Bone marrow (tissue), 2 donors: ENCODE results near the gene TMC7.

Experiments used
- DNase-seq, 2 donors: peaks; one replicate each; lab custom pipeline; 2025; lab: John Stamatoyannopoulos, UW

TMC7 gene

DNA sequence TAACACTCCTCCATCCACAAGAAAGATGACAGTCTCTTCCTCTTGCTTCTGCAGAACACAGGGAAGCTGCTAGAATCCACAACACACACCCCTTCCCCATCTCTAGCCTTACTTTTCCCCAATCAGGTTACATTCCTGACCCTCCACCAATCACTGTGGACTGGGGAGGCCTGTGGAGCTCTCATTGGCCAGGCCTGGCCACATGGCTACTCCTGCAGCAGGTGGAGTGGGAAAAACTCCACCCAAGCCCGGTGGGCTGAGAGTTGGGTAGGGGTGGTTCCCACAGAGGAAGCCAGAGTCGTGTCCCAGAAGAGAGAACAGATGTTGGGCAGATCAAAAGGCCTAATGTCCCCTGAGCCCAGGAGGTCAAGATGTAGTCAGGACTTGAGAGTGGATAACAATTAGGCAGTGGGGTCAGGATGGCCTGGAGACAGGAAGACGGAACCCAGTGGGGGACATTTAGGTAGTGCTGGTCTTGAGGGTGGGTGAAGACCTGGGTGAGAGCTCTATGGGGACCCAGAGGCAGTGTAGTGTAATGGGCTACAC is 105.7 kb downstream of the TMC7 start:
- no peak for DNase-seq

DNA sequence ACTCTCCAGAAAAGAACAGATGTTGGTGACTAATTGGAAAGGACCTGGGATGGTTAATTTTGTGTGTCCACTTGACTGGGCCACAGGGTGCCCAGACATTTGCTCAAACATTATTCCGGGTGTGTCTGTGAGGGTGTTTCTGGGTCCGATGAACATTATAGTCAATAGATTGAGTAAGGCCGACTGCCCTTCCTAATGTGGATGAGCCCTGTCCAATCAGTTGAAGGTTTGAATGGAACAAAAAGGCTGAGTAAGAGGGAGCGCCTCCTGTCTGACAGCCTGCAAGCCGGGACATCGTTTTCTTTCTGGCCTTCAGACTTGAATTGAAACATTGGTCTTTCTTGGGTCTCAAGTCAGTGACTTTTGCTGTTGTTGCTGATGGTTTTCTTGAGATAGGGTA is 107.2 kb downstream of the TMC7 start:
- no peak for DNase-seq

DNA sequence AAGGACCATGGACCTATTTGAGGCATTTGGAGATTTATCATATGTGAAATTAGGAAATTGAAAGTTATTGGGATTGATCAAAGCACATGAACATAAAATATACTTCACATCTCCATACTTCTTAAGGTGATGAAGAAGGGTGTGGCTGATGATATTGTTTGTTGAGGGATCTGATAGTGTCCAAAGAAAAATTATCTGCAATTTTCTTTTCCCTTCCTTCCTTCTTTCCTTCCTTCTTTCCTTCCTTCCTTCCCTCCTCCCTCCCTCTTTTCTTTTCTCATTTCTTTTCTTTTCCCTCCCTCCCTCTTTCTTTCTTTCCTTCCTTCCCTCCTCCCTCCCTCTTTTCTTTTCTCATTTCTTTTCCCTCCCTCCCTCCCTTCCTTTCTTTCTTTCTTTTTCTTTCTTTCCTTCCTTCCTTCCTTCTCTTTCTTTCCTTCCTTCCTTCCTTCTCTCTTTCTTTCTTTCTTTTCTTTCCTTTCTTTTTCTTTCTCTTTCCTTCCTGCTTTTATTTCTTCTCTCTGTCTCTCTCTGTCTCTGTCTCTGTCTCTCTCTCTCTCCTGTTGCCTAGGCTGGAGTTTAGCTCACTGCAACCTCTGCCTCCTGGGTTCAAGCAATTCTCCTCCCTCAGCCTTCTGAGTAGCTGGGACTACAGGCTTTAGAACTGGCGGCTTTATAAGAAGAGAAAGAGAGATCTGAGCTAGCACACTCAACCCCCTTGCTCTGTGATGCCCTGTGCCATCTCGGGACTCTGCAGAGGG is 109.1 kb downstream of the TMC7 start:
- DNase-seq: no peak

DNA sequence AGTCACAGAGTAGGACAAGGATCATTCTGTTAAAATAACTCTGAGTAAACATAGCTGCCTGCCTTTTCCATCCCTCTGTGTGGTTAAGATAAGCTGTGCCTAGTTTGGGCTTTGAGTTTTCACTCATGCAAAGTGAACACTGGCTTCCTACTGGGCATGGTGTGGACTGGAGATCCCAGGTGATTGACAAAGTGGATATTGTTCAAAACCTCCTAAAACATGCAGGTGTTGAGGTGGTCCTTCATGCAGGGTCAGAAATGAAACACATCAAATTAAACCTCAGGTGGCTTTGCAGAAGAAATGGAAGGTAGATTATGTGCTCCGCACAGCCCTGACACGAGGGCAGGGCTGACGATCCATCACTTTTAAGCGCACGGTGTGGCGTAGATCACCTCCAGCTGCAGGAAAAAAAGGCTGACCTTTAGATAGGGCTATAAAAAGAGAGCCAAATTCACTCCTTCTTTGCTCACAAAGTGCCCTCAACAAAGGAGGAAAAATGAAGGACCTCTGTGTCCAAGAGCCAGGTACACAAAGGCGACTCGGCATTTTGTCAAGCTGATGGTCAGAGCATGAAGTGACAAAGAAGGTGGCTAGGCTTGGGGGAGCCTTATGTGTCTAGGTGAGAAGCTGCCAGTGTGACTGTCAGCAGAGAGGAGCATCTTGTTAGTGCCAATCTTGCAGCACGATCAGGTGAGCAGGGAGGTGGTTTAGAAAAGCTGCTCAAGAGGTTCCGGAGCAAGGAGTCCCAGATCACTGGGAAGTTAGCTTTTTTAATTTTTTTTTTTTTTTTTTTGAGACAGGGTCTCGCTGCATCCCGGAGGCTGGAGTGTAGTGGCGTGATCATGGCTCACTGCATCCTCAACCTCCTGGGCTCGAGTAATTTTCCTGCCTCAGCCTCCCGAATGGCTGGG is 110.2 kb downstream of the TMC7 start:
- DNase-seq: no peak

DNA sequence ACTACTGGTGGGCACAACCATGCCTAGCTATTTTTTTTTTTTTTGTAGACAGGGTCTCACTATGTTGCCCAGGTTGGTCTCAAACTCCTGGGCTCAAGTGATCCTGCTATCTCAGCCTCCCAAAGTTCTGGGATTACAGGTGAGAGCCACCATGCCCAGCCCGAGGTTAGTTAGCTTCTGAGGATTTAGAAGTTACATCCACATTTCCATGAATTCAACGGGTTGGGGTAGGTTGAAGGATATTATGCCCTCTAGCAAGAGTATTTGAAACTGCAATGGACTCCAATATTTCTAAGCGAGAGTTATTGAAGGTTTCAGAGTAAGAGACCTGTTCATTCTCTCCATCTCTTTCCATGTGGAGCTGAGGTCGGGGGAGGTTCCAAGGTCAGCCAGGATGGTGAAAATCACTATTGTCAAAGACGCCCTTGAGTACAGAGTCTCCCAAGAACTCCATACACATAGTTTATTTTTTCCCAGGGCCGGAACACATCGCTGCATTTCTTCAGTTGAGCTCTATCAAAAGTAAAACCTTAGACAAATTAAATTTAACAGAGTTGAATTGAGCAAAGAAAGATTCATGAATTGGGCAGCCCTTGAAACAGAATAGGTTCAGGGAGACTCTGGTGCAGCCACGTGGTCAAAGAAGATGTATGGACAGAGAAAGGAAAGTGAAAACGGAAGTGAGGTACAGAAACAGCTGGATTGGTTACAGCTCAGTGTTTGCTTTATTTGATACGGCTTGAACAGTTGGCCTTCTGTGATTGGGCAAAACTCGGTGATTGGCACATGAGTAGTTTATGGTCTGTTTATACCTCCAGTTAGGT is 111.0 kb downstream of the TMC7 start:
- no peak for DNase-seq

DNA sequence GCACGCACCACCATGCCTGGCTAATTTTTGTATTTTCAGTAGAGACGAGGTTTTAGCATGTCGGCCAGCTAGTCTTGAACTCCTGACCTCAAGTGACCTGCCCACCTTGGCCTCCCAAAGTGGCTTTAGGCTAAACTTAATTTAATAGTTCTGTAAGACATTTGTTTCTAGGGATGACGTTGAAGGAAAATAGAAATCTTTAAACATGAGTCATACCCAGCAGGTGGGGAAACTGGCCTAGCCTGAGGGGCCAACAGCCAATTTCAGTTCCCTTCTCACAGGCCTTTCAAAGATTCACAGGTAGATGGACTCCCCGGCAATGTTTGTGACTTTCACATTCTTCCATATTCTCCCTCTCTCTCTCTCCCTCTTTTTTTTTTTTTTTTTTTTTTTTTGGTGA is 111.9 kb downstream of the TMC7 start:
- DNase-seq: no peak

DNA sequence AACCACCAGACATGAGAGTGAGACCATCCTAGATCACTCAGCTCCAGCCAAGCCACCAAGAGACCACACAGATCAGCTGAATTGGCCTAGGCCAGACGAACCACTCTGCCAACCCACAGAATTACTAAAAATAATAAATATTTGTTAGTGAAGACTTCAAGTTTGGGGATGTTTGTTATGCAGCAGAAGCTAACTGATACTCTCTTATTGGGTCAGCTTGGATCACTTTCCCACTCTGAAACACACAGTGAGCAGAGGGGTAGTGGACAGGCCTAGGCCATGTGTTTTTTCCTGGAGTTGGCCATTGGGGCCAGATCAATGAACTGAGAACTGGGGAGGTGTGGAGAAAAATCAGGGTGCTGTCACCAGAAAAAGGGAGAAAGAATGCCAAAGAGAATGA is 114.4 kb downstream of the TMC7 start:
- DNase-seq: no peak

DNA sequence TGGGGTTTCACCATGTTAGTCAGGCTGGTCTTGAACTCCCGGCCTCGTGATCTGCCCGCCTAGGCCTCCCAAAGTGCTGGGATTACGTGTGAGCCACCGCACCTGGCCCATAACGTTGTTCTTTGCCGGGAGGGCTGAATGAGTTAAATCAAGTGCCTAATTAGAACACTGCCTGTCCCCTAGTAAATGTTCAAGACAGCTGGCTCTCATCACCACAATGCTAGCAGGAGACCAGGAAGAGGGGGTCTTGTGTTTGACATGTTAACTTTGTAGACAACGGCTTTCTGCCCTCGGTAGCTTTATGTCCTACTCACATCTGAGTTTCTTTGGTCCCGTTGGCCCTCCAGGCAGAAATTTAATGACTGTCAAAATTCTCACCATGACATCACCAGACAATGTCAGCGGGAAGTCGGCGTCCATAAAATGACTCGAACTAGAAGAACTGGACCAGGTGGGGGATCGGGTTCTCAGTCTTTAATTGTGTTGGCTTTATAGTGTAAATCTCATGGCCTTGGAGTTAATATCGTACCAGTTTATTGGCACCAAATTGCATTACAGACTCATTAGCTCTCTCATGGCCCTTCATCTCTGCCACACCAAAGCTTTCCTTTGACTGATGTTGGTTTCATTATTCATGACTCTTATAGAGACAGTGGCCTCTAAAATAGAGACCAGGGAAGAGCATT is 118.6 kb downstream of the TMC7 start:
- no peak for DNase-seq

DNA sequence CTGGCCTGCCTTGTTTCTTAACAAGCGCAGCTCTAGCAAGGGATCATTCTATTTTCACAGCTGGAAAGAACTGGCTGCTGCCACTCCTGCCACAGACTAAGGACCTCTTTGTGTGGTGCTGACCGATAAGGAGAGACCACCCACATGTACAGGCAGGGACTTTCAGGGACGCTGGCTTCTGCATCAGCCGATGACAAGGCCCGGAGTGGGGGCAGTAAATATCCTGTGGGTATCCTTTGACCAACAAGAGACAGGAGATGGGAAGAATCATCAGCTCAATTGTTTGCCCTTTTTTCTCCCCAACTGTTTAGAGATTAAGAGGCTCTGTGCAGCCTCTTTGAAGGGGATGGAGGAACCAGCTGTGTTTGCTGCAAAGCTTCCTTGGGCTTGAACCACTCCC is 120.9 kb downstream of the TMC7 start:
- no peak for DNase-seq

DNA sequence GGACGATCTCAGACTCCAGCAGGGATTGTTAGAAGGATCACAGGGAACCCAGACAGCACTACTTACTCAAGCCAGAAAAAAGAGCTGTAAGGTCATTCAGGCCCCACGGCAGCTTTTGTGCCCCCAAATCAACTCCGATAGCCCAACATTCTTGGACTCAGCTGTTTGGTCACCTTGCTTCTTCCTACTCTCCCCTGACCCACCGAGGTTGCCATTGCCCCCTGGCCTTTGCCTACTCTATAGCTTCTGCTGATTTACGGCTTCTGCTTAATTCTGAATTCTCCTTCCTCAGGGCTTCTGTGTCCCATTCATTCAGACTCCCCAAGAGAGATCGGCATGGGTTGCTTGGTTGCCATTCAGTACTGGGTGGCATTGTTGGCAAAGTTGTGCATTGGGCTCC is 121.4 kb downstream of the TMC7 start:
- DNase-seq: no peak

DNA sequence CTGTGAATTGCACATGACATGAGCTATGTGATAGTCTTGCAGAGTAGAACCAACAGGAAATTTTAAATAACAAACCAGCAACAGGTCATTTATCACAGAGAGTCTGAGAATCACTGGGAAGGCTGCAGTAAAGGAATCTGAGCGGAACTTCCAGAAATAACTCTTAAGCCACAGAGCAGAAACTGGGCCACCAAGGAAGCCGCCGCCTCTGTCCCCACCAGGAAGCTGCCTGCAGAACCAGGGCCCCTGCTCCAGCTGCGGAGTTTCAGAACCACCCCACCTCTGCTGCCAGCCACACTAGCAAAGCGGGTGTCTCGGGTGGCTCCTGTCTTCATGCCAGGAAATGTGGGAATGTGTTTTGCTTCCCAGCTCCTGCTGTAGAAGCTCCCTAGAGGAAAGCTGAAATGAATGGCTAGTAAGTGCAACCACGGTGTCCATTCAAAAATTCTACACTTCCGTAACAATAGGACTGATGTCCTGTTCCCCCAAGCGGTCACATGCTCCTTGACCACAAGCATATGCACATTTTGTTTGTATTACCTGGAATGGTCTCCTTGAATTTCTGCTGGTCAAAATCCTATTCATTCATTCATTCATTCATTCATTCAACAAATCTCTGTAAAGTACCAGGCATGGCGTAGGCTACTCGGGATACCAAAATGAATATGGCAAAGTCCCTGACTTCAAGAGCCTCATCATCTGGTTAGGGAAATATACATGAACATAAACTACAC is 122.3 kb downstream of the TMC7 start:
- no peak for DNase-seq

DNA sequence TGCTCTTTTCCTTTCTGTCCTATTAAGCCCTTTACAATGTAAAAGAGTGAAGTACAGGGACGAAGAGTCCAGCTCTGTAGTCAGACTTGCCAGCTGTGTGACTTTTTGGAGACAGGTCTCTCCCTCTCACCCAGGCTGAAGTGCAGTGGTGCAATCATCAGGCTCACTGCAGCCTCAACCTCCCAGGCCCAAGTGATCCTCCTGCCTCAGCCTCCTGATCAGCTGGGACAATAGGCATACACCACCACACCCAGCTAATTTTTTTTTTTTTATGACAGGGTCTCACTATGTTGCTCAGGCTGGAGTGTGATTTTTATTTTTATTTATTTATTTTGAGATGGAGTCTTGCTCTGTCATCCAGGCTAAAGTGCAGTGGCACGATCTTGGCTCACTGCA is 122.9 kb downstream of the TMC7 start:
- no peak for DNase-seq

DNA sequence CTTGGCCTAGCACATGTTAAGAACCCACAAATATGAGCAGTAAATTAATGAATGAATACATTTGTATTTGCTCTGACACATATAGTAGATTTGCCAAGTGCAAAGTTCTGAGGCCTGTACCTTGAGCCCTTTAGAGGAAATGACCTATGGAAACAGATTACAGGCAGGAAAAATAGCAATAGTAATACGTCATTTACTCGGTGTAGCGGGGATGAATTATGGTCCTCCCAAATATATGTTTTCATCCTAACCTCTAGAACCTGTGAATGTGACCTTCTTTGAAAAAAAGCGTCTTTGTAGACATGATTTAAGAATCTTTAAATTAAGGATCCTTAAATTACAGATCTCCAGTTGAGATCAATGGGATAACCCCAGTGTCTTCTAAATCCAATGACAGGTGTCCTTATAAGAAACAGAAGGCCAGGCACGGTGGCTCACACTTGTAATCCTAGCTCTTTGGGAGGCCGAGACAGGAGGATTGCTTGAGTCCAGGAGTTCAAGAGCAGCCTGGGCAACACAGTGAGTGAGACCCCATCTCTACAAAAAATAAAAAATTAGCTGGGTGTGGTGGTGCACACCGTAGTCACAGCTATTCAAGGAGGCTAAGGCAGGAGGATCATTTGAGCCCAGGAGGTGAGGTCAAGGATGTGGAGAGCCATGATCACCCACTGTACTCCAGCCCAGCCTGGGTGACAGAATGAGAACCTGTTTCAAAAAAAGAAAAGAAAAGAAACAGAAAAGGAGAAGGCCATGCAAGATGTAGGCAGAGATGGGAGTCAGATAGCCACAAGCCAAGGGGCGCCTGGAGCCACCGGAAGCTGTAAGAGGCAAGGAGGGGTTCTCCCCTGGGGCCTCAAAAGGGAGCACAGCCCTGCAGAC is 124.9 kb downstream of the TMC7 start:
- no peak for DNase-seq

DNA sequence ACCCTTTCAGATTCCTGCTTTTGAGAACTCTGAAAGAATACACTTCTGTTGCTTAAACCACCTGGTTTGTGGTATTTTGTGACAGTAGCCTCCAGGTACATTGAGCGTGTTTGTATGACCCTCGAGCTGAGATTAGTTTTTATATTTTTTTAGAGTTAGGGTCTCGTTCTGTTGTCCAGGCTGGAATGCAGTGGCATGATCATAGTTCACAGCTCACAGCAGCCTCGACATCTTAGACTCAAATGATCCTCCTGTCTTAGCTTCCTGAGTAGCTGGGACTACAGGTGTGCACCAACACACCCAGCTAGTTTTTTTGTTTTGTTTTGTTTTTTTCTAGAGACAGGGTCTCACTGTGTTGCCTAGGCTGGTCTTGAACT is 125.5 kb downstream of the TMC7 start:
- DNase-seq: no peak

DNA sequence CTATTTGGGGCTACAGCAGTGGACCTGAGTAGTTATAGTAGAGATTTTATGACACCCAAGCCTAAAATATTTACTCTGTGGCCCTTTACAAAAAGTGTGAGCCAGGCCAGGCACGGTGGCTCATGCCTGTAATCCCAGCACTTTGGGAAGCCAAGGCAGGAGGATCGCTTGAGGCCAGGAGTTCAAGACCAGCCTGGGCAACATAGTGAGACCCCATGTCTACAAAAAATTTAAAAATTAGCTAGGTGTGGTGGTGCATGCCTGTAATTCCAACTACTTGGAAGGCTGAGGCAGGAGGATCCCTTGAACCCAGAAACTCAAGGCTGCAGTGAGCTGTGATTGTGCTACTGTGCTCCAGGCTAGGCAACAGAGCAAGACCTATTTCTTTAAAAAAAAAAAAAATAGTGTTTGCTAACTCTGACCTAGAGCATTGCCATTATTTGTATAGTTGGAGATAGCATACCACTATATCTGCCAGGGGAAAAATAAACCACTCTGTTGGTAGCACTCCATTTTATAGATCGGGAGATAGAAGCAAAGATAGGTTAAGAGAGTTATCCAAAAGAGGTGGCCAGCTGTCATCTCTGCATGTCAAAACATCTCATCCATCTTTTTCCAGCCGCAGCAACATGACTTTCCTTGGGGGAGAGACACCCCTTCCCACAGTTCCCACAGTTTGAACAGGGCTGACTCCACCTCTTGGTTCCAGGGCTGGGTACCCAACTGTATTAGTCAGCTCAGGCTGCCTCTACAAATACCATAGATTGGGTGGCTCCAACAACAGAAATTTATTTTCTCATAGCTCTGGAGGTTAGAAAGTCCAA is 127.0 kb downstream of the TMC7 start:
- no peak for DNase-seq

DNA sequence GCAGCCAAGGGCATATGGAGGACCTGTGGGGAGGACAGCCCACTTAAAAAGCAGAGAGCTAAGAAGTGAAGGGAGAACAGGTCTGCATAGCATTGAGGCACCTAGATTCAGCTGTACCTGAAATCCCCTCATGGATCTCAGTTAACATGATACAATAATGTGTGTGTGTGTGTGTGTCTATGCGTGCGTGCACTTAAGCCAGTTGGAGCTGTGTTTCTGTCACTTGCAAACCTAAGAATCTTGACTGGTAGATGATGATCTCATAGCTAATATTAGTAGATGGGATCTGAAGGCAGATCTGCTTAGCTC is 128.3 kb downstream of the TMC7 start:
- no peak for DNase-seq
